K562 (cell line): ENCODE measurements around the gene DOCK6. TPM values are rescaled to one million over a fixed set of nuclear protein-coding genes. Genes with fewer than 3 reads are reported as not detected.
A peak's percentile ranks its signal among the peaks of the same experiment; 100 is the strongest.

Experiments
- ARID2 ChIP-seq: fragments of 450-650 bp; IDR thresholded peaks from 2 replicates; pipeline ENCODE4 v1.6.1; 2017; ENCODE audit warnings: antibody characterized with exemption, mild to moderate bottlenecking
- ERF ChIP-seq: fragments of 450-650 bp; formaldehyde crosslinking; IDR thresholded peaks from 2 replicates; pipeline ENCODE4 v1.4.0; 2020; ENCODE audit warnings: mild to moderate bottlenecking, mixed read lengths
- HLTF ChIP-seq: fragments of 450-650 bp; IDR thresholded peaks from 2 replicates; pipeline ENCODE4 v1.6.1; 2016
- ILK ChIP-seq: fragments of 450-650 bp; IDR thresholded peaks from 2 replicates; pipeline ENCODE4 v1.6.1; 2016; ENCODE audit warnings: missing genetic modification characterization, low read depth, mild to moderate bottlenecking, missing compliant biosample characterization, moderate library complexity, borderline replicate concordance
- MEIS2 ChIP-seq: fragments of 450-650 bp; IDR thresholded peaks from 2 replicates; pipeline ENCODE4 v1.6.1; 2014; ENCODE audit warnings: mild to moderate bottlenecking; ENCODE audit not compliant: partially characterized antibody
- TCF7 ChIP-seq: sonication (generic); IDR thresholded peaks from 2 replicates; pipeline ENCODE4 v1.6.1; 2016; ENCODE audit warnings: antibody characterized with exemption, borderline replicate concordance
- ZFP1 ChIP-seq: fragments of 450-650 bp; formaldehyde crosslinking; IDR thresholded peaks from 2 replicates; pipeline ENCODE4 v1.4.0; 2020; ENCODE audit warnings: mild to moderate bottlenecking, mixed read lengths
- ZNF583 ChIP-seq: fragments of 250-450 bp; sonication (Bioruptor Pico); IDR thresholded peaks from 2 replicates; pipeline ENCODE4 v1.4.0; 2020
- ZNF77 ChIP-seq: fragments of 250-450 bp; sonication (Bioruptor Pico); IDR thresholded peaks from 2 replicates; pipeline ENCODE4 v1.5.0; 2020
- polyA plus RNA-seq, 8 experiments: library from polyadenylated mRNA; depleted of rRNA in 4 of 8; stranded (reverse) in 5 of 8; unstranded in 3 of 8; fragments of >200 nt; fragmentation: Nextera tagmentation in 2 of 8; fragmentation: Illumina TruSeq in 1 of 8; extraction: Ambion mirVana in 2 of 8; extraction: Trizol in 1 of 8; gene quantifications; 2 replicates each; pipeline versions ENCODE4 v1.2.1 to v1.2.3, GENCODE V29; 2011 to 2014; ENCODE audit warnings: inconsistent platforms in 1 of 8, missing spikeins in 1 of 8
- total RNA-seq, 7 experiments: library from RNA; depleted of rRNA in 6 of 7; stranded (reverse); fragments of >200 nt in 6 of 7; fragmentation: Illumina TruSeq in 2 of 7; extraction: Trizol in 2 of 7; gene quantifications; 2 replicates each; pipeline versions ENCODE4 v1.2.1 to v1.2.3, GENCODE V29; 2011 to 2021; ENCODE audit warnings: low replicate concordance in 1 of 7
- TF ChIP-seq, protein P1 (sequence below): fragments of 200-800 bp; sonication (Bioruptor generic); IDR thresholded peaks from 2 replicates; pipeline ENCODE4 v1.6.1; 2016; ENCODE audit warnings: missing genetic modification characterization, missing compliant biosample characterization
- TF ChIP-seq, protein P2 (sequence below): fragments of 450-650 bp; IDR thresholded peaks from 2 replicates; pipeline ENCODE4 v1.6.1; 2016; ENCODE audit warnings: low read depth
- TF ChIP-seq, protein P3 (sequence below): IDR thresholded peaks from 2 replicates; pipeline ENCODE4 v1.6.1; 2012; ENCODE audit warnings: low read depth, low read length, improper control_type of control experiment, borderline replicate concordance

The DOCK6 gene
- total and polyA plus RNA-seq, 9 of the 15 experiments (the other 6 are each of a cell fraction or from before 2014, with no cell fraction given): 0.35 to 19.3 (median 3.8) TPM

DNA sequence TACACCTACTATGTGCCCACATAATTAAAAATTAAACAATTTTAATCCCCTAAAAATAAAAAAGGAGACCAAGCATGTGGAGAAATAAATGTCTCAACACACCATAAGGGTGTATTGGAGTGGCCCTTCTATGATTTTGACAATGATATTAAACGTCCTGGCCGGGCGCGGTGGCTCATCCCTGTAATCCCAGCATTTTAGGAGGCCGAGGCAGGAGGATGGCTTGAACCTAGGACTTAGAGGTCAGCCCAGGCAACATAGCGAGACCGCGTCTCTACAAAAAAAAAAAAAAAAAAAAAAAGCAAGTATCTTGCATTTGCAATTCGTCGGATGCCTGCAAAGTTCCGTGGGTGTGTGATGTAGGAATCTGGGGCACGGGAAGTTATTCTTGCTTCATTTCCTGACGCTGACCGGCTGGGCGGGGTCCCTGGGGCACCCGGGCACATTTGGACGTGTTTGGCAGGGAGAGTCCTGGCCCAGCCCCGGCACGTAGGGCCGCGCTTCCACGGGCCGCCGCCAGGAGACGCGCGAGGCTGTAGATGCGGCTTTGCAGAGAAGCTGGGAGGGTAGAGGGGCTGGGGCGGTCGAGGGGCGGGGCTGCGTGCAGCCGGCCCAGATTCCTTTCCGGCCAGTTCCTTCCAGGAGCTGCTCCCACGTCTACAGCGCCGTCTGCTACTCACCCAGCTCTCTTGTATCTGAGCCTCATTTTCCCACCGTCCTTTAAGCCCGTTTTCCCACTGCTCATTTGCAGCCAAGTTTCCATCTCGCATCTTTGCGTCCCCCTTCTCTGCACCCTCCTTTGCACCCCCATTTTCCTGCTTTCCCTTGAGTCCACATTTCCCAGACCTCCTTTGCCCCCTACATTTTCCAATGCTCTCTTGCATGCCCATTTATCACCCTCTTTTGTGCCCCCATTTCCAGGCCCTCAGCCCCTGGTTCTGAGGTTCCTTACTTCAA lies 31.4 kb upstream of the DOCK6 start (continued):
- TF ChIP-seq, protein P1, sequence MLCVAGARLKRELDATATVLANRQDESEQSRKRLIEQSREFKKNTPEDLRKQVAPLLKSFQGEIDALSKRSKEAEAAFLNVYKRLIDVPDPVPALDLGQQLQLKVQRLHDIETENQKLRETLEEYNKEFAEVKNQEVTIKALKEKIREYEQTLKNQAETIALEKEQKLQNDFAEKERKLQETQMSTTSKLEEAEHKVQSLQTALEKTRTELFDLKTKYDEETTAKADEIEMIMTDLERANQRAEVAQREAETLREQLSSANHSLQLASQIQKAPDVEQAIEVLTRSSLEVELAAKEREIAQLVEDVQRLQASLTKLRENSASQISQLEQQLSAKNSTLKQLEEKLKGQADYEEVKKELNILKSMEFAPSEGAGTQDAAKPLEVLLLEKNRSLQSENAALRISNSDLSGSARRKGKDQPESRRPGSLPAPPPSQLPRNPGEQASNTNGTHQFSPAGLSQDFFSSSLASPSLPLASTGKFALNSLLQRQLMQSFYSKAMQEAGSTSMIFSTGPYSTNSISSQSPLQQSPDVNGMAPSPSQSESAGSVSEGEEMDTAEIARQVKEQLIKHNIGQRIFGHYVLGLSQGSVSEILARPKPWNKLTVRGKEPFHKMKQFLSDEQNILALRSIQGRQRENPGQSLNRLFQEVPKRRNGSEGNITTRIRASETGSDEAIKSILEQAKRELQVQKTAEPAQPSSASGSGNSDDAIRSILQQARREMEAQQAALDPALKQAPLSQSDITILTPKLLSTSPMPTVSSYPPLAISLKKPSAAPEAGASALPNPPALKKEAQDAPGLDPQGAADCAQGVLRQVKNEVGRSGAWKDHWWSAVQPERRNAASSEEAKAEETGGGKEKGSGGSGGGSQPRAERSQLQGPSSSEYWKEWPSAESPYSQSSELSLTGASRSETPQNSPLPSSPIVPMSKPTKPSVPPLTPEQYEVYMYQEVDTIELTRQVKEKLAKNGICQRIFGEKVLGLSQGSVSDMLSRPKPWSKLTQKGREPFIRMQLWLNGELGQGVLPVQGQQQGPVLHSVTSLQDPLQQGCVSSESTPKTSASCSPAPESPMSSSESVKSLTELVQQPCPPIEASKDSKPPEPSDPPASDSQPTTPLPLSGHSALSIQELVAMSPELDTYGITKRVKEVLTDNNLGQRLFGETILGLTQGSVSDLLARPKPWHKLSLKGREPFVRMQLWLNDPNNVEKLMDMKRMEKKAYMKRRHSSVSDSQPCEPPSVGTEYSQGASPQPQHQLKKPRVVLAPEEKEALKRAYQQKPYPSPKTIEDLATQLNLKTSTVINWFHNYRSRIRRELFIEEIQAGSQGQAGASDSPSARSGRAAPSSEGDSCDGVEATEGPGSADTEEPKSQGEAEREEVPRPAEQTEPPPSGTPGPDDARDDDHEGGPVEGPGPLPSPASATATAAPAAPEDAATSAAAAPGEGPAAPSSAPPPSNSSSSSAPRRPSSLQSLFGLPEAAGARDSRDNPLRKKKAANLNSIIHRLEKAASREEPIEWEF (CRISPR knock-in tag): no peak
- no peak for TF ChIP-seq ERF (CRISPR knock-in tag)
- TF ChIP-seq MEIS2: no peak
- no peak for TF ChIP-seq ILK (tag)
- TF ChIP-seq, protein P2, sequence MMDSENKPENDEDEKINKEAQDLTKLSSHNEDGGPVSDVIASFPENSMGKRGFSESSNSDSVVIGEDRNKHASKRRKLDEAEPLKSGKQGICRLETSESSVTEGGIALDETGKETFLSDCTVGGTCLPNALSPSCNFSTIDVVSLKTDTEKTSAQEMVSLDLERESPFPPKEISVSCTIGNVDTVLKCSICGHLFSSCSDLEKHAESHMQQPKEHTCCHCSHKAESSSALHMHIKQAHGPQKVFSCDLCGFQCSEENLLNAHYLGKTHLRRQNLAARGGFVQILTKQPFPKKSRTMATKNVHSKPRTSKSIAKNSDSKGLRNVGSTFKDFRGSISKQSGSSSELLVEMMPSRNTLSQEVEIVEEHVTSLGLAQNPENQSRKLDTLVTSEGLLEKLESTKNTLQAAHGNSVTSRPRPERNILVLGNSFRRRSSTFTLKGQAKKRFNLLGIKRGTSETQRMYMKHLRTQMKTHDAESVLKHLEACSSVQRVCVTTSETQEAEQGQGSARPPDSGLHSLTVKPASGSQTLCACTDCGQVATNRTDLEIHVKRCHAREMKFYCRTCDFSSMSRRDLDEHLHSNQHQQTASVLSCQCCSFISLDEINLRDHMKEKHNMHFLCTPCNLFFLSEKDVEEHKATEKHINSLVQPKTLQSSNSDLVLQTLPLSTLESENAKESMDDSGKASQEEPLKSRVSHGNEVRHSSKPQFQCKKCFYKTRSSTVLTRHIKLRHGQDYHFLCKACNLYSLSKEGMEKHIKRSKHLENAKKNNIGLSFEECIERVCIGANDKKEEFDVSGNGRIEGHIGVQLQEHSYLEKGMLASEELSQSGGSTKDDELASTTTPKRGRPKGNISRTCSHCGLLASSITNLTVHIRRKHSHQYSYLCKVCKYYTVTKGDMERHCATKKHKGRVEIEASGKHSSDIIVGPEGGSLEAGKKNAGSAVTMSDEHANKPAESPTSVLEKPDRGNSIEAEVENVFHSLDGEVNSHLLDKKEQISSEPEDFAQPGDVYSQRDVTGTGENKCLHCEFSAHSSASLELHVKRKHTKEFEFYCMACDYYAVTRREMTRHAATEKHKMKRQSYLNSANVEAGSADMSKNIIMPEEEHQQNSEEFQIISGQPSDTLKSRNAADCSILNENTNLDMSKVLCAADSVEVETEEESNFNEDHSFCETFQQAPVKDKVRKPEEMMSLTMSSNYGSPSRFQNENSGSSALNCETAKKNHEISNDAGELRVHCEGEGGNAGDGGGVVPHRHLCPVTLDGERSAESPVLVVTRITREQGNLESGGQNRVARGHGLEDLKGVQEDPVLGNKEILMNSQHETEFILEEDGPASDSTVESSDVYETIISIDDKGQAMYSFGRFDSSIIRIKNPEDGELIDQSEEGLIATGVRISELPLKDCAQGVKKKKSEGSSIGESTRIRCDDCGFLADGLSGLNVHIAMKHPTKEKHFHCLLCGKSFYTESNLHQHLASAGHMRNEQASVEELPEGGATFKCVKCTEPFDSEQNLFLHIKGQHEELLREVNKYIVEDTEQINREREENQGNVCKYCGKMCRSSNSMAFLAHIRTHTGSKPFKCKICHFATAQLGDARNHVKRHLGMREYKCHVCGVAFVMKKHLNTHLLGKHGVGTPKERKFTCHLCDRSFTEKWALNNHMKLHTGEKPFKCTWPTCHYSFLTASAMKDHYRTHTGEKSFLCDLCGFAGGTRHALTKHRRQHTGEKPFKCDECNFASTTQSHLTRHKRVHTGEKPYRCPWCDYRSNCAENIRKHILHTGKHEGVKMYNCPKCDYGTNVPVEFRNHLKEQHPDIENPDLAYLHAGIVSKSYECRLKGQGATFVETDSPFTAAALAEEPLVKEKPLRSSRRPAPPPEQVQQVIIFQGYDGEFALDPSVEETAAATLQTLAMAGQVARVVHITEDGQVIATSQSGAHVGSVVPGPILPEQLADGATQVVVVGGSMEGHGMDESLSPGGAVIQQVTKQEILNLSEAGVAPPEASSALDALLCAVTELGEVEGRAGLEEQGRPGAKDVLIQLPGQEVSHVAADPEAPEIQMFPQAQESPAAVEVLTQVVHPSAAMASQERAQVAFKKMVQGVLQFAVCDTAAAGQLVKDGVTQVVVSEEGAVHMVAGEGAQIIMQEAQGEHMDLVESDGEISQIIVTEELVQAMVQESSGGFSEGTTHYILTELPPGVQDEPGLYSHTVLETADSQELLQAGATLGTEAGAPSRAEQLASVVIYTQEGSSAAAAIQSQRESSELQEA: peak; percentile 36; the same call in 1 of the 2 replicates
- peak; percentile 82 for TF ChIP-seq ARID2
- 0 out of 2 replicates have a peak, but pooled peaks have one; percentile 35 for TF ChIP-seq HLTF
- no peak for TF ChIP-seq ZNF583 (CRISPR knock-in tag)
- TF ChIP-seq ZFP1 (CRISPR knock-in tag): no peak
- no peak for TF ChIP-seq ZNF77
- TF ChIP-seq, protein P3, sequence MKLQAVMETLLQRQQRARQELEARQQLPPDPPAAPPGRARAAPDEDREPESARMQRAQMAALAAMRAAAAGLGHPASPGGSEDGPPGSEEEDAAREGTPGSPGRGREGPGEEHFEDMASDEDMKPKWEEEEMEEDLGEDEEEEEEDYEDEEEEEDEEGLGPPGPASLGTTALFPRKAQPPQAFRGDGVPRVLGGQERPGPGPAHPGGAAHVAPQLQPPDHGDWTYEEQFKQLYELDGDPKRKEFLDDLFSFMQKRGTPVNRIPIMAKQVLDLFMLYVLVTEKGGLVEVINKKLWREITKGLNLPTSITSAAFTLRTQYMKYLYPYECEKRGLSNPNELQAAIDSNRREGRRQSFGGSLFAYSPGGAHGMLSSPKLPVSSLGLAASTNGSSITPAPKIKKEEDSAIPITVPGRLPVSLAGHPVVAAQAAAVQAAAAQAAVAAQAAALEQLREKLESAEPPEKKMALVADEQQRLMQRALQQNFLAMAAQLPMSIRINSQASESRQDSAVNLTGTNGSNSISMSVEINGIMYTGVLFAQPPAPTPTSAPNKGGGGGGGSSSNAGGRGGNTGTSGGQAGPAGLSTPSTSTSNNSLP: no peak
- no peak for TF ChIP-seq TCF7
